T1000 (cell line): Measurements from ENCODE around the gene FSTL4.
"Not testable (repeated sequence)": the region's sequence is repeated elsewhere in the genome, so short reads cannot be mapped to it uniquely, and the experiment has no call there.

Experiments
- DNase-seq: peaks from one replicate; lab custom pipeline; 2025; ENCODE audit warnings: mixed read lengths; lab: John Stamatoyannopoulos, UW

The FSTL4 gene

DNA sequence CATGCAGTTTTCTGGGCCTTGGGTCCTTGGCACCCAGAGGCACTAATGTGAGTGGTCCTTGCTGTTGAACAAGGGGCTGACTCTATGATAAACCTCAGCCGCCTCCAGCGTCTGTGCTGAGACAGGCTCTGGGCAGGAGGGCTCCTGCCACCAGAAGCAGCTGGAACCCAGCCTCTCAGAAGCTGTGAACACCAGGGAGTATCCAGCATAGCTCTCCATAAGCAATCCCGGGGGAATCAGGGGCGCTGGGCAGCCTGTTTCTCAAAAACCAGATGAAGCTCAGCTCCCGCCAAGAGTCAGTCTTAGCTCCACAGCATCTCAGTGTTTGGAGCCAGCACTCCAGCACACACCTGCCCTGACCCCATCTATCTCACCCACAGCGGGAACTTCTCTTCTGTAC is 390.3 kb downstream of the FSTL4 start:
- no peak for DNase-seq

- no peak for DNase-seq
These were observed 391.3 kb downstream of the FSTL4 start for GRCh38 chr5:133220851-133221674.

DNA sequence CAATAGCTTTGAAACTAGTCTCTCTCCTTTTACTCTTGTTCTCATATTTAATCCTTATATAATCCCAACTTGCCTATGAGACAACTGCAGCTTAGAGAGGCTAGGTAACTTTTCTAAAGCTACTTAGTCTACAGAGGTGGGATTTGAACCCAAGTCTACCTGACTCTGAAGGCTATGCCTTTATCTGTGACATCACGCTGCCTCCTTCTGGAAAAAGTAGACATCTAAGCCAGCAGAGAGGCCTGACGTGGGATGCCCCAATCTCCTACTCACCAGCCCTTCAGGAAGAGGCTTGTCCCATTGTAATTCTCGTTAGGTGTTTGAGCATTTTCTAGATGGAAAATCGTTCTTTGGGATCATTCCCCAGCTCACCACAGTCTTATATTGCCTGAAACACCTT is 393.0 kb downstream of the FSTL4 start:
- no peak for DNase-seq

DNA sequence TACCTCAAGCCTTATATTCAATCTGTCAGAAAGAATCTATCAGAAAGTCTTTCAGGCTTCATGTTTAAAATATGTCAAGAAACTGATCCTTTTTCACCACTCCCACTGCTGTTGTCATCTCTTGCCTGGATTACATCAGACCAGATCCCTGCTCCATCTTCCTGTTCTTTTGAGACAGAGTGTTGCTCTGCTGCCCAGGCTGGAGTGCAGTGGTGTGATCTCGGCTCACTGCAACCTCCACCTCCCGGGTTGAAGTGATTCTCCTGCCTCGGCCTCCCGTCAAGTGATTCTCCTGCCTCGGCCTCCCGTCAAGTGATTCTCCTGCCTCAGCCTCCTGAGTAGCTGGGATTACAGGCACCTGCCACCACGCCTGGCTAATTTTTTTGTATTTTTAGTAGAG is 396.2 kb downstream of the FSTL4 start:
- DNase-seq: not testable (repeated sequence)

GRCh38 chr5:133214153-133214820 is 398.1 kb downstream of the FSTL4 start:
- no peak for DNase-seq

DNA sequence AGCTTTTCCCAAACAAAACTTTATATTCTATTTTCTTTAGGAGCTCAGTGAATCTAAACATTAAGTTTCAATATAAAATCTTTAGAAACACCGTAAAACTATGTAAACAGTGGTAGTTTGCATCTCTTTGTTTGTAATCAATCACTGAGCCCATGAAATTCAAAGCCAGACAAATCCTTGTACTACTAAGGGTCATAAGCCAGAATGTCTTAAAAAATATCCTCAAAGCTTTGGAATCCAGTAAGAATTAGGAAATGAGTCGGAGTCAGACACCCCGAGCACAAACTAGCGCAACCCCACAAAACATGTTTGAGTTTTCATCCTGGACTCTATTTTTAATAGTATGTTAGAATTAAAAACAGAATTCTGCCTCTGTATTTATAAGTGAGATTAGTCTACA is 406.7 kb downstream of the FSTL4 start:
- DNase-seq: no peak

DNA sequence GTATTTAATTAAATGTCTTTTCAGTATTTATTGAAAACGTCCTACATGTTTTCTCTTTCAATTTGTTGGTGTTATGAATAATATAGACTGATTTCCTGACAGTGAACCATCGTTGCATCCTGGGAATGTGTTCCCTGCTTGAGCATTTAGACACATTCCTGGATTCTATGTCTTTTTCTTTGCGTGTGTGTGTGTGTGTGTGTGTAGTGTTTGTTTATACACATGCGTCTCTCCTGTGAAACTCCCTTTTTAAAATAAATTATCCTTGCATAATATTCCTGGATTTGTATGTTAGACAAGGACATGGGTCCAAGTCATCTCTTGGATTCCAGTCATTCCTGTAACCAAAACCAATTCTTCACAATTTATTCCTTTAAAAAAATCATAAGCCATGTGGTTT is 407.1 kb downstream of the FSTL4 start:
- no peak for DNase-seq

DNA sequence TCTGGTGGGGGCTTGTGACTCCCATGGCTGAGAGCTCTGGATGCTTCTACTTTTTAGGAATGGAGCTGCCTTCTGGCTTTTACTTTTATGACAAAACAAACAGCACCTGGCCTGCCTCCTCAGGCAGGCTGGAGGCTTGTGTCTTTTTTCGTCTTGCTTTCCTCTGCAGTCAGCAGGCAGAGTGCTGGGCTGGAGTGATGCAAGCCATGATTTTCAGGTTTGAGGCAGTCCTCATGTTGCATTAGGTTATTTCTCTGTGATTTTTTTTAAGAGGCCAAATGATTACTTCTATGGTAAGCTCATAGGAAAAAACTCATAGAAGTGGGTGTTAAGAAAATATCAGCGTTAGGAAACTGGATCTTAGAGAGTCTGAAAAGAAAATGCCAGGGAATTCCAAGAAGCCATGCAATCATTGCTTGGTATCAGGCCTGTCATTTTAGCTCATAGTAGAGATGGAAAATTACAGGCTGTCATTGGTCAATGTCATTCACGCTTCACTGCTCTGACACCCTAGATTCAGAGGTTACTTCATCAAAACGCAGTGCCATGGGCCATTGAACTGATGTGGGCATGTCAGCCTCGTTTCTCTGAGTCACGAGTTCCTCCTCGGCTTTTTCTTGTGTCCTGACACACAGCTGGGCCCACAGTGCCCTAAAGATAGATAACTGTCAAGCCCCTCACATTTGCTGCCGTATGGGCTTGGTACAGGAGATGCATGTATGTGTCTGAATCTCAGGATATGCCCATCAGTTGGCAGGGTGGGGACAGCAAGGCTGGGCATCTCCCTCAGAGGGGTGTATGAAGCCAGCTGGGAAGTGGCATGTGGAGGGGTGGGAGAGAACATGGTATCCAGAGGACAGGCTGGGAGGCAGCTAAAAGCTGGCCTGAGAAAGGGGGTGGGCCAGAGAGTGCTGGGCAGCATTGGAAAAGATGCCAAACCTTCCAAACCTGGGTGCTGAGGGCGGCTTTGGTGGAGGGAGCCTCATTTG is 408.7 kb downstream of the FSTL4 start:
- DNase-seq: no peak

GRCh38 chr5:133202066-133202665 is 410.2 kb downstream of the FSTL4 start:
- DNase-seq: no peak

DNA sequence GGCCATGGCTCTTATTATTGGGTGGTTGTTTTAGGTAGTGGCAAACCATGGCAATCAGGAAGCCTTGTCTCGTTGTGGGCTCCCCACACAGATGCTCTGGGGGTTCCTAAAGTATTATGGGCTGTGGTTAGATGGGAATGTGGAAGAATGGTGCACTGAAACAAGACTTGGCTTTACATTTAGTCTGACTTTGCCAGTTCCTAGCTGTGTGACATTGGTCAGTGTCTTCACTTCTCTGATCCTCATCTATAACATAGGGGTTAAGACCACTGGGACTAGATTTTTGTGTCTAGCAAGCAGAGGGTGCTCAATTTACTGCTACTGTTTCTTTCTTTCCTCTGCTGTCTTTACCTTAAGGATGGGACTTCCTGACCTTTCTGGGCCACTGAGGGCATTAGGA is 411.0 kb downstream of the FSTL4 start:
- no peak for DNase-seq

DNA sequence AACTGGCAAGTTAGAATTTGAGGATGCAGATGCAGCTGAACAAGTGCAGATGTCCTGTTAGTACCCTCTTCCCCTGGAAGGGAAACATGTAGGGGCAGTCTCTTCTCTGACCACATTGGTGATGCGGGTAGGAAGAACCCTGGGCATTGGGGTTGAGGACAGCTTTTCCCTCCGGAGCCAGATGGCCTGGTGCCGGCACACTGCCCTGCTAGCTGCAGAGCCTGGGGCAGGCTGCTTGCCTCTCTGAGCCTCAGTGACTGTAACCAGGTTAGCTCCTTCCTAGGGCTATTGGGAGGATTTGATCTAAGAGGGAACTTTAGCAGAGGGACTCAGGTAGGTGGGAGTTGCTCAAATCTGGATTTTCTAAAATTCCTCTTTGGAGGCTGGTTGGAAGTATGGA is 412.1 kb downstream of the FSTL4 start:
- no peak for DNase-seq

GRCh38 chr5:133199417-133200178 is 412.7 kb downstream of the FSTL4 start:
- no peak for DNase-seq

DNA sequence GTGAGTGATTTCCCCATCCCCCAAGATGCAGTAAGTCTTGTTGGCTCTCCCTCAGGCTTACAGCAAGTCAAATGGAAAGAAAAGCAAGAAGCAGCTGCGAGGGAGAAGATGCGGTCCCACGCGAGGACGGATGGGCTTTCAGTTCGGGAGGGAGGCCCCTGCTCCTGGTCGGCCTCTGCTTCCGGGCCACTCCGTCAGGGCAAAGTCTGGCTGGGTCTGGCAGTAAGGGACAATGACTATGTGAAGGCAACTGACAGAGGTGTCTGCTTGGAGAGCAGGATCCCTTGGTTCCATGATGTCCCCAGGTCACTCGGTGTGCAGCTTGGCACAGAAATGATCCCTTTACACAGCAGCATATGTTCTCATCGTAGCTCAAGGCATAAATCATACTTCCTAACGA is 413.8 kb downstream of the FSTL4 start:
- DNase-seq: no peak

DNA sequence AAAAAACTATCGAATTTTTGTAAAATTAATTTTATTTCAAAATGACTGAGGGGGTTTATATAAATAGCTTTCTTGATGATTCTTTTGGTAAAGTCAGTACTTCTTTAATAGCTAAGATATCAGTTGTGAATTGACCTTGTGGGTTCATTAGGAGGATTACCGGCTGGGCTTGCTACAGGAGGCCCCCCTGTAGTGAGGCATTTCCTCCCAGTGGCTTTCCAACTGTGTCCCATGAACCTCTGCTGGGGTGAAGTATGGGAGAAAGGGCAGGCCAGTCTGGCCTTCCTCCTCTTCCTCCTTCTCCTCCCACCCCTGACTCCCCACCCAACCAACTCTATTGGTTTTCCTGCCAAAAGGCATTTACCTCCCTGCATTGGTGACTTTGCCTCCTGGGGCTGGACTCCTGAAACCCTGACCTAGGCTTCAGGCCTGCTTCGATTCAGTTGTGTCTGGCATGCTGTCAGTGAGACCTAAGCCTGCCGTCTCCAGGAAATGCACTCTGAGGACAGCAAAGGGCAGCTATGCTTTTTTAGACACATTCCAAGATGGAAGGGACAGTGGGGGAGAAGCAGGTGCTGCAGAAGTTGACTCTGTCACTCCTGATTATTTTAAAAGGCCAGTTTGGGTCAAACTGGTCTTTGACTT is 415.8 kb downstream of the FSTL4 start:
- DNase-seq: no peak

- DNase-seq: no peak
These were observed 417.1 kb downstream of the FSTL4 start for GRCh38 chr5:133195250-133195649.

DNA sequence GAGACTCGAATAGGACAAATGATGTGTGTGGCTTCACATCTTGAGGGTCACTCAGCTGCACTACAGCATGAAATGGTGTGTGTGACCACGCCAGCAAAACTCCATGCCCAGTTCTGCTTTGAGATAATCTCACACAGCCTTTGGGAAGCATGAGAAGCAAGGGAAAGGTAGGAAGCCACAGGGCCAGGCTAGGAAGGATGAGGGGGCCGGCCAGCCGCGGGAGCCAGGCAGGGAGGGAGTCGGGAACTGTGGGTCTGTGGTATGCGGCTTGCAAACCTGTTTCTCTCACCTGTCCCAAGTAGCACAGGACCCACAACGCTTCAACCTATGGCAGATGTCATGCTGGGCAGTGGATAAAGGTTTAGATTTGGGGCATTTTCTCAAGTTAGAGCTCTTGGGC is 418.5 kb downstream of the FSTL4 start:
- DNase-seq: no peak

- no peak for DNase-seq
These were observed 419.6 kb downstream of the FSTL4 start for GRCh38 chr5:133192716-133193115.

- no peak for DNase-seq
These were observed 422.5 kb downstream of the FSTL4 start for GRCh38 chr5:133189881-133190280.

DNA sequence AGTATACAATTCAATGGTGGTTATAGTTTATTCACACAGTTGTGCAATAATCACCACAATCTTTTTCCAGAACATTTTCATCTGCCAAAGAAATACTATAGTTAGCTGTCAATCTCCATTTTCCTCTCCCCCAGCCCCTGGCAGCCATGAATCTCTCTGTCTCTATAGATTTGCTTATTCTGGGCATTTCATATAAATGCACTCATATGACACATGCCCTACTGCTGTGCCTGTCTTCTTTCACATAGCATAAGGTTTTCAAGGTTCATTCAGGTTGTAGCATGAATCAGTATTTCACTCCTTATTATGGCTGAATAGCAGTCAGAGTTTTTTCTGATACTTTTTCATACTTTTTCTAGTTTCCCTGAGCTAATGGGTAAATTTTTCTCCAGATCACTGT is 432.9 kb downstream of the FSTL4 start:
- no peak for DNase-seq

DNA sequence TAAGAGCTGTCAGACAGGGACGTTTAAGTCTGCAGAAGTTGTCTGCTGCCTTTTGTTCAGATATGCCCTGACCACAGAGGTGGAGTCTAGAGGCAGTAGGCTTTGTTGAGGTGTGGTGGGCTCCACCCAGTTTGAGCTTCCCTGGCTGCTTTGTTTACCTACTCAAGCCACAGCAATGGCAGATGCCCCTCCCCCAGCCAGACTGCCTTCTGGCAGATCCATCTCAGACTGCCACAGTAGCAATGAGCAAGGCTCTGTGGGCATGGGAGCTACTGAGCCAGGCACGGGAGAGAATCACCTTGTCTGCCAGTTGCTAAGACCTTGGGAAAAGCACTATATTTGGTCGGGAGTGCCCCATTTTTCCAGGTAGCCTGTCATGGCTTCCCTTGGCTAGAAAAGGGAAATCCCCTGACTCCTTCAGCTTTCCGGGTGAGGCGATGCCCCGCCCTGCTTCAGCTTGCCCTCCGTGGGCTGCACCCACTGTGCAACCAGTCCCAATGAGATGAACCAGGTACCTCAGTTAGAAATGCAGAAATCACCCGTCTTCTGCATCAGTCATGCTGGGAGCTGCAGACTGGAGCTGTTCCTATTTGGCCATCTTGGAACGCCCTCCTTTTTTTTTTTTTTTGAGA is 441.5 kb downstream of the FSTL4 start:
- not testable (repeated sequence) for DNase-seq
